Peyer's patch (tissue), 4 donors: ENCODE data around the gene FER.

Experiments used
- CTCF ChIP-seq, 6 experiments: fragments of 450-650 bp in 4 of 6; fragments of 200-600 bp in 2 of 6; sonication (generic) in 1 of 6; IDR thresholded peaks; one replicate each; pipeline ENCODE4 v1.5.1; 2017 to 2019; ENCODE audit warnings: antibody characterized with exemption in 6 of 6, mild to moderate bottlenecking in 3 of 6, moderate library complexity in 1 of 6
- POLR2A ChIP-seq, 2 donors: fragments of 450-650 bp; IDR thresholded peaks; one replicate each; pipeline ENCODE4 v1.5.1; 2017; ENCODE audit warnings: antibody characterized with exemption in 2 of 2, mild to moderate bottlenecking in 2 of 2, moderate library complexity in 2 of 2

GRCh38 chr5:109062664-109063063 is 315.0 kb downstream of the FER start:
- TF ChIP-seq CTCF (IDR thresholded peaks at IDR 0.05) (no peak), POLR2A (IDR thresholded peaks at IDR 0.05) (no peak)
